ENCODE measurements around the gene FGGY. TPM values are rescaled to one million over a fixed set of nuclear protein-coding genes. Genes with fewer than 3 reads are reported as not detected.

The FGGY gene
- total RNA-seq, 1 donor from 2014 or later = 72.2 TPM

DNA sequence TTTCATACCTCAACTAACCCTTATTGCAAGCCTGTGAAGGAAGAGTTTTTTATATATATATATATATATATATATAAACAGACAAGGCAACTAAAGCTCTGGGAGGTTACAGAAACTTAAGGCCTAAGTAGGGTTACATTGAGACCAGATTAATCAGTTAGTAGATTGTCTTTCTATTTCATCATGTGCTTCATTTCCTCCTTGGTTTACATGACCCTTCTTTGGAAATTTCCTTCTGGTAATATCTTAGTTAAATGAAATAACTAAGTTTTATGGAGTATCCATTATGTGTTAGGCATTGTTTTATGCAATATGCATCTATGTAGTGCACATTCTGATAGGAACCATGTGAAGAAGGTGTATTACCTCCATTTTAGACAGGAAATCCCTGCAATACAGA lies 112.7 kb downstream of the FGGY start:
- no peak for DNase-seq (ENCODE audit: low spot score)
- ATAC-seq = no peak

- no peak for DNase-seq (ENCODE audit: low spot score)
- ATAC-seq = no peak
Measured at GRCh38 chr1:59409986-59410385, 113.1 kb downstream of the FGGY start.

DNA sequence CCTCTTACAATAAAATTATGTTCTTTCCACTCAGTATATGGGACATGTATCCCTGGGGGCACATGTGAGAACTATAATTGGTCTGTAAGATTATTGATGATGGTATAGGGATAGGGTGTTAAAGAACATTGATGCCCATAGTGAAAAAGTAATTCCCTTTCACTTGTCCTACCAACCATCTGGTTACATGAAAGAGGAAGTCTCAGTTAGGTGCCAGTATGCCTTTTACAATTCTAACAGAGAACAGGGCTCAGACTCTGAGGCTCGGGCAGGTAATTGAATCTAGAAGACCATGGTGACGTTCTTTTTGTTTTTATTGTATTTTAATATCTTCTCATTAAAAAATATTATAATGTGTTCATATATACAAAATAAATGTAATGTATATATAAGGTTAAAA lies 113.6 kb downstream of the FGGY start:
- ATAC-seq (no peak), DNase-seq (ENCODE audit: low spot score) (no peak)

DNA sequence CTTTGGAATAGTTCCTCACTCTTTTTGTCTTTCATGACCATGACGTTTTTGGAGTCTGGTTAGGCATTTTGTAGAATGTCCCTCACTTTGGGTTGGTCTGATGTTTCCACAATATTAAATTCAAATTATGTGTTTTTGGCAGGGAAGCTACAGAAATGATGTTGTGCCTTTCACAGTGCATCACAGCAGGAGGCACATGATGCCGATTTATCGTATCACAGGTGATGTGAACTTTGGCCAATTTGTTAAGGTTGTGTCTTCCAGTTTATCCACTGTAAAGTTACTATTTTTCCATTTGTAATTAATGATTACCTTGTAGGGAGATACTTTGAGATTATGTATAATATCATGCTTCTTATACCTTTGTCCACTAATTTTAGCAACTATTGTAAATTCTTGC lies 114.3 kb downstream of the FGGY start:
- ATAC-seq = no peak
- no peak for DNase-seq (ENCODE audit: low spot score)

DNA sequence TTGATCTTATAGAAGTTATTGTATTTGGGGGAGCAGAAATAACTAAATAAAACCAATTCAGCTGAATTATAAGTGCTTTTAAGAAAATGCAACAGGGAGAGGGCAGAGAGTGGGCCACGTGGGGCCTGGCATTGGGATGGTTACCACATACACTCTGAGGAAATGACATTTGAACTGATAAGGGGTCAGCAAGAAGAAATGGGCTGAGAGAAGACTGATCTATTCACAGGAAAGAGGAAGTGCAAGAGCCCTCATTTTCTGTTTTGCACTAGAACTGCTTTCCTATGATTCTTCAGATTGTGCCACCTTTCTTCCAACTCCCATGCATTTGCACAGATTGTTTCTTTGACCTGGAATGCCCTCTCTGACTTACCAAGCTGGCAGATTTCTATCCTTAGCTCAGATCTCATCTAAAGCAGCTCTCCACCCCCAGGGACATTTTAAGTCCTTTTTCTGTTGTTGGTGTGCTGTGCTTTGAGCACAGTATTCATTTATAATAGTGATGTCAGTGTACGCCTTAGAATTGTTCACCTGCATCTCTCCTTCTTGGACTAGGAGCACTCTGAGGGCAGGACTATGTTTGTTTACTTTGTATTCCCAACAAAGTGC lies 115.9 kb downstream of the FGGY start:
- DNase-seq (ENCODE audit: low spot score) (no peak), ATAC-seq (no peak)

- ATAC-seq (no peak), DNase-seq (ENCODE audit: low spot score) (no peak)
Measured at GRCh38 chr1:59413327-59413720, 116.4 kb downstream of the FGGY start.

GRCh38 chr1:59414406-59415133 lies 117.7 kb downstream of the FGGY start:
- ATAC-seq (peak; percentile 16), DNase-seq (ENCODE audit: low spot score) (no peak)

DNA sequence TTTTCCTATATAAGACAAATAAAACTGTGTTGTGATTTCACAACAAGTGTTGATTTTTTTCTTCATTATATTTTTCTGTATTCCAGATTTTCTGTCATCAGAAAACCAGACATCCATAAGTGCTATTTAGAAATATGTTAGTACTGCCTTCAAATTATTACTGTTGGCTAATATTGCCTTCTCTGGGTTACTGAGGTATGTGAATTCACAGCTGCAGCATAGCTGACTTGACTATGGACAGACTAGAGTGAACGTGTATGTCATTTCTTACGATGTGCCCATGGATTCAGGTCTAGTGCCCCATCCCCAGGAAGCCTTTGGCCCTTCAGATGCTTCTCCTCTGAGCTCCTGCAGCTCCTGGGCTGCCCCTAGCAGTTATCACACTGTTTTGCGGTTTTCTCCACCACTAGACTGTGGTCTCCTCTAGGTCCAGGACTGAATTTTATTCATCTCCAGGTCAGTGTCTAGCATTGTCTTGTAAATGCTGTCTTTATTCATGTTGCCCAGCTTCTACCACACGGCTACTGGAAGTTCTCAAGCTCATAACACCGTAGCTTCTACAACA lies 118.5 kb downstream of the FGGY start:
- DNase-seq (ENCODE audit: low spot score) (no peak), ATAC-seq (no peak)

- ATAC-seq (no peak), DNase-seq (ENCODE audit: low spot score) (no peak)
Measured at GRCh38 chr1:59415881-59416280, 119.0 kb downstream of the FGGY start.

GRCh38 chr1:59417406-59417805 lies 120.5 kb downstream of the FGGY start:
- DNase-seq (ENCODE audit: low spot score) (no peak), ATAC-seq (no peak)

DNA sequence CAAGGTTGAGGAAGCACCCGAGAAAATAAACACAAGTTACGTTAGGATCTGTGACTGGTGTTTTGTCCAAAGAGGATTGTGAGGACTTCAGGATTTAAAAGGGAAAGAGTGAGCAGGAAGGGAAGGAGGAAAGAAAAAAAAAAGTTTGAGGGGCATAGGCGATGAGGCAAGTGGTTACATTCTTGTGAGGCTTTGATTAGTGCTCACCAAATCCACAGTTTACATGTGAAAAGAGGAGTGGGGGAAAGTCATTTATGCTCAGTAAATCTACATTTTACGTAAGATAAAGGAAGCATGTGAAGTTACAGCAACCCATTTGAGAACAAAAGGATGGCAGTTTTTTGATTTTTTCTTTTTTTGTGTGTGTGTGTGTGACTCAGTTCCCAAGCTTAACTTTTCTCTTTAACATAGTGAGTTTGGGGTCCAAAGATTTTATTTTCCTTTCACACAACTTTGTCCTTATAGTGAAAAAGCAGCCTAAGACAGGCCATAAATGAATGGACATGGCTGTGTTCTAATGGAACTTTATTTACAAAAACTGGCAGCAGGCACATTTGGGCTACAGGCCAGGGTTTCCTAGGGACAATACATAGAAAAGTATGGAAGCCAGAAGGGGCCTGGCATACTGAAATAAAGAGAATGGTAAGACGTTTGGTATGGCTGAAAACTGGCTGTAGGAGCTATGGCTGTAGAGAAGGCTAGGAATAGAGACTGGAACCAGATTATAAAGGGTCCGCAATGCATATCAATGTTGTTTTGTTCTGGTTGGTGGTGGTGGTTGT lies 121.7 kb downstream of the FGGY start:
- DNase-seq (ENCODE audit: low spot score) (no peak), ATAC-seq (no peak)

DNA sequence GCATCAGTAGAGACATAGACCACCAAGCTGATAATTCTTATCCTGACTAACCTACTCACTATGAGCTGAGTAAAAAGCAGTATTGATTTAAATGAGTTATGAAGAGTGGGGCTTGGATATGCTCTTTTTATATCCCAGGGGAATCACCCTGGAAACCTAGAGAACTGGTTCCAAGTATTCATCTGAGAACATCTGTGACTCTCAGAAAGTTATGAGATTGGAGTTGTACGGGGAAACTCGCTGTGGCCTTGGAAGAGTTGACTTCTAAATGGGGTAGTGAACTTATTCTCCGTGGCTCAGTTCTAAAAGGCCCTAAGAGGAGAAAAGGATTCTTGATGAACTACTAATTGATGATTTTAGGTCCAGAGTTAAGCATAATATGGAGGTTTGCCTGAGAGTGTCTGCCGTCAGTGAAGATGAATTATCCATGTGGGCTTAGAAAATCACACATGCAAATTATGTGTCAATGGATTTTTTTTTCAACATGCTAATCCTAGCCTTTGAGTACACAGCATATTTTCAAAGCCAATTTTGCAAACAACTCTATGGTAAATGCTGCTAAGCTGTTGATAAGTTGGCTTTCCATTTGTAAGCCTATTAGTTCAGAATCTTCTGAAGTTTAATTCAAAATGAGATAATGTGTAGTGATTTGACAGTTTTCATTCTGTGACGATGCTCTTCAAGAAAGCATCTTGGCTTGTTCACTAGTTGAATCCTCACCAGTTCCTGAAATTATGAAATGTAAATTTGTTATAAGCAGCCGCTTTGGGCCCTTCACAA lies 122.7 kb downstream of the FGGY start:
- DNase-seq (ENCODE audit: low spot score) = no peak
- no peak for ATAC-seq

GRCh38 chr1:59421232-59421920 lies 124.5 kb downstream of the FGGY start:
- ATAC-seq = no peak
- DNase-seq (ENCODE audit: low spot score) = no peak

- peak; percentile 92 for ATAC-seq
Measured at GRCh38 chr1:59422921-59423575, 126.2 kb downstream of the FGGY start.

DNA sequence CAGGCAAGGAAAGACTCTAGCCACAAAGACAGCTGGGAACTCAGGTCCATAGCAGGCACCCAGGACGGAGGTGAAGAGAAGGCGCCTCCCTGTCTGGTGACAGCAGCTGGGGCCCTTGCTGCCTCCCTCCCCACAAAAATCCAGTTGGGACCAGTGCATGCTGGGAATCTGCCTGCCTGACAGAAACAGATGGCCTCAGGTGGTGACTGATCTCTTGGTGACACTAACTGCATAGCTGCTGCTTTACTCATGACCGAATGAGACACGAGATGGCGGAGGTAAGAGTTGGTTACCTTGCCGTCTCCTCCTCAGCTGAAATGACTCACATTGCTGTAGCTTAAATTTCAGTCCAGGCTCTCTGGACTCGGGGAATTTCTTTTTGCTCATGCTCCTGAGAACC lies 130.3 kb downstream of the FGGY start:
- DNase-seq (ENCODE audit: low spot score) = no peak

More at GRCh38 chr1:59422921-59423575, 126.2 kb downstream of the FGGY start:
- peak; percentile 98 for DNase-seq (ENCODE audit: low spot score)

GRCh38 chr1:59427784-59428183 lies 130.9 kb downstream of the FGGY start:
- ATAC-seq (no peak), DNase-seq (ENCODE audit: low spot score) (no peak)

More for the DNA sequence above, 130.3 kb downstream of the FGGY start:
- ATAC-seq = no peak

DNA sequence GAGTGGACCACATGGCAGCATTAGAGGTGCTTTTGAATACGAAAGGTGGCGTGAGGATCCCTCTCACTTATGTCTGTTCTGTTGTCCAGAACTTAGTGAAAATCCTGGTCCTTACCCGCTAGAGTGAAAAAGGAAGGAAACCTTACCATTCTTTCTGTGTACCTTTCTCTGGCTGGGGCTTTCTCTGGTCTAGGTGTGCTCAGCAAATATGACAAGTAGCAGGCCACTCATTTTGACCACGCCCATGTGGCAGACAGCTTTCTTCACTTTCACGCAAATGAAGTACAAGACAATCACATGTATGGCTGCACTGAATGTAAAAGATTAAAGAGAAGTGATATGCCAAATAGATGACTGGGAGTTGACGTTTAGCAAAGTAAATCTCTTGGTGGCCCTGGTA lies 131.9 kb downstream of the FGGY start:
- no peak for DNase-seq (ENCODE audit: low spot score)
- no peak for ATAC-seq

- DNase-seq (ENCODE audit: low spot score) (no peak), ATAC-seq (no peak)
Measured at GRCh38 chr1:59429656-59430055, 132.8 kb downstream of the FGGY start.

GRCh38 chr1:59431566-59432294 lies 134.8 kb downstream of the FGGY start:
- ATAC-seq (no peak), DNase-seq (ENCODE audit: low spot score) (no peak)
